WTC11 (cell line): Measurements from ENCODE around the gene HAND2. TPM values are rescaled to one million over a fixed set of nuclear protein-coding genes. Genes with fewer than 3 reads are reported as not detected.

Experiments used
- ATAC-seq: fragments of 200-7000 bp; cut with Tn5 transposase; 2 replicates; pipeline ENCODE4 v1.10.0; 2021; ENCODE audit warnings: mild to moderate bottlenecking, moderate library complexity
- CTCF ChIA-PET: fragments of 300-600 bp; sonication (Branson Sonifier 250); formaldehyde crosslinking; loops from one replicate; lab custom pipeline; 2021; ENCODE audit warnings: antibody characterized with exemption; lab: Charles Lee
- POLR2A ChIA-PET: fragments of 350-600 bp; sonication (Branson Sonifier 250); formaldehyde crosslinking; loops from one replicate; lab custom pipeline; 2021; ENCODE audit warnings: antibody characterized with exemption; lab: Charles Lee
- DNase-seq: peaks from one replicate; pipeline ENCODE4 v3.0.0; 2021; ENCODE audit warnings: low spot score
- H3K27ac Mint-ChIP-seq: 2 replicates; pipeline ENCODE4 v1.8.0; 2021; ENCODE audit warnings: mixed read lengths
- H3K27me3 Mint-ChIP-seq: 2 replicates; pipeline ENCODE4 v1.8.0; 2021; ENCODE audit warnings: low read depth, mild to moderate bottlenecking, moderate library complexity, mixed read lengths
- H3K36me3 Mint-ChIP-seq: 2 replicates; pipeline ENCODE4 v1.8.0; 2021; ENCODE audit warnings: mixed read lengths
- H3K4me1 Mint-ChIP-seq: 2 replicates; pipeline ENCODE4 v1.8.0; 2022; ENCODE audit warnings: mixed read lengths
- H3K4me3 Mint-ChIP-seq: 2 replicates; pipeline ENCODE4 v1.8.0; 2021; ENCODE audit warnings: mild to moderate bottlenecking, moderate library complexity, mixed read lengths
- H3K9me3 Mint-ChIP-seq: 2 replicates; pipeline ENCODE4 v1.8.0; 2021; ENCODE audit warnings: mixed read lengths
- FOXK1 ChIP-seq: sonication (generic); formaldehyde crosslinking; IDR thresholded peaks from 2 replicates; pipeline ENCODE4 v1.8.0; 2022; ENCODE audit warnings: mild to moderate bottlenecking, moderate library complexity, missing genetic modification reagents
- PRDM15 ChIP-seq: sonication (generic); formaldehyde crosslinking; IDR thresholded peaks from 2 replicates; pipeline ENCODE4 v1.8.0; 2022; ENCODE audit warnings: missing genetic modification reagents
- TCF7 ChIP-seq: sonication (generic); formaldehyde crosslinking; IDR thresholded peaks from 2 replicates; pipeline ENCODE4 v1.8.0; 2022; ENCODE audit warnings: mild to moderate bottlenecking, low read depth, missing genetic modification reagents, moderate library complexity
- total RNA-seq: library from RNA; stranded (reverse); gene quantifications from 3 replicates; pipeline ENCODE4 v1.2.3, GENCODE V29; 2021
- TF ChIP-seq, protein P1 (sequence below): sonication (generic); formaldehyde crosslinking; IDR thresholded peaks from 2 replicates; pipeline ENCODE4 v1.8.0; 2023; ENCODE audit warnings: missing genetic modification reagents, mild to moderate bottlenecking, borderline replicate concordance
- TF ChIP-seq, protein P2 (sequence below): sonication (generic); formaldehyde crosslinking; conservative IDR thresholded peaks from 2 replicates; pipeline ENCODE4 v1.8.1; 2023; ENCODE audit warnings: mild to moderate bottlenecking, low read depth, missing genetic modification reagents, moderate library complexity
- TF ChIP-seq, protein P3 (sequence below): sonication (generic); formaldehyde crosslinking; IDR thresholded peaks from 2 replicates; pipeline ENCODE4 v1.8.1; 2023; ENCODE audit warnings: mild to moderate bottlenecking, missing genetic modification reagents
- TF ChIP-seq, protein P4 (sequence below): sonication (generic); formaldehyde crosslinking; conservative IDR thresholded peaks from 2 replicates; pipeline ENCODE4 v1.8.1; 2022; ENCODE audit warnings: mild to moderate bottlenecking, missing genetic modification reagents

HAND2 gene
- total RNA-seq, 1 experiment from 2014 or later, result 0.13 TPM

- TF ChIP-seq, protein P1, sequence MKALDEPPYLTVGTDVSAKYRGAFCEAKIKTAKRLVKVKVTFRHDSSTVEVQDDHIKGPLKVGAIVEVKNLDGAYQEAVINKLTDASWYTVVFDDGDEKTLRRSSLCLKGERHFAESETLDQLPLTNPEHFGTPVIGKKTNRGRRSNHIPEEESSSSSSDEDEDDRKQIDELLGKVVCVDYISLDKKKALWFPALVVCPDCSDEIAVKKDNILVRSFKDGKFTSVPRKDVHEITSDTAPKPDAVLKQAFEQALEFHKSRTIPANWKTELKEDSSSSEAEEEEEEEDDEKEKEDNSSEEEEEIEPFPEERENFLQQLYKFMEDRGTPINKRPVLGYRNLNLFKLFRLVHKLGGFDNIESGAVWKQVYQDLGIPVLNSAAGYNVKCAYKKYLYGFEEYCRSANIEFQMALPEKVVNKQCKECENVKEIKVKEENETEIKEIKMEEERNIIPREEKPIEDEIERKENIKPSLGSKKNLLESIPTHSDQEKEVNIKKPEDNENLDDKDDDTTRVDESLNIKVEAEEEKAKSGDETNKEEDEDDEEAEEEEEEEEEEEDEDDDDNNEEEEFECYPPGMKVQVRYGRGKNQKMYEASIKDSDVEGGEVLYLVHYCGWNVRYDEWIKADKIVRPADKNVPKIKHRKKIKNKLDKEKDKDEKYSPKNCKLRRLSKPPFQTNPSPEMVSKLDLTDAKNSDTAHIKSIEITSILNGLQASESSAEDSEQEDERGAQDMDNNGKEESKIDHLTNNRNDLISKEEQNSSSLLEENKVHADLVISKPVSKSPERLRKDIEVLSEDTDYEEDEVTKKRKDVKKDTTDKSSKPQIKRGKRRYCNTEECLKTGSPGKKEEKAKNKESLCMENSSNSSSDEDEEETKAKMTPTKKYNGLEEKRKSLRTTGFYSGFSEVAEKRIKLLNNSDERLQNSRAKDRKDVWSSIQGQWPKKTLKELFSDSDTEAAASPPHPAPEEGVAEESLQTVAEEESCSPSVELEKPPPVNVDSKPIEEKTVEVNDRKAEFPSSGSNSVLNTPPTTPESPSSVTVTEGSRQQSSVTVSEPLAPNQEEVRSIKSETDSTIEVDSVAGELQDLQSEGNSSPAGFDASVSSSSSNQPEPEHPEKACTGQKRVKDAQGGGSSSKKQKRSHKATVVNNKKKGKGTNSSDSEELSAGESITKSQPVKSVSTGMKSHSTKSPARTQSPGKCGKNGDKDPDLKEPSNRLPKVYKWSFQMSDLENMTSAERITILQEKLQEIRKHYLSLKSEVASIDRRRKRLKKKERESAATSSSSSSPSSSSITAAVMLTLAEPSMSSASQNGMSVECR (CRISPR knock-in tag), result no peak
- TF ChIP-seq PRDM15 (CRISPR knock-in tag) (no peak), FOXK1 (CRISPR knock-in tag) (no peak), TCF7 (CRISPR knock-in tag) (no peak)
- TF ChIP-seq, protein P2, sequence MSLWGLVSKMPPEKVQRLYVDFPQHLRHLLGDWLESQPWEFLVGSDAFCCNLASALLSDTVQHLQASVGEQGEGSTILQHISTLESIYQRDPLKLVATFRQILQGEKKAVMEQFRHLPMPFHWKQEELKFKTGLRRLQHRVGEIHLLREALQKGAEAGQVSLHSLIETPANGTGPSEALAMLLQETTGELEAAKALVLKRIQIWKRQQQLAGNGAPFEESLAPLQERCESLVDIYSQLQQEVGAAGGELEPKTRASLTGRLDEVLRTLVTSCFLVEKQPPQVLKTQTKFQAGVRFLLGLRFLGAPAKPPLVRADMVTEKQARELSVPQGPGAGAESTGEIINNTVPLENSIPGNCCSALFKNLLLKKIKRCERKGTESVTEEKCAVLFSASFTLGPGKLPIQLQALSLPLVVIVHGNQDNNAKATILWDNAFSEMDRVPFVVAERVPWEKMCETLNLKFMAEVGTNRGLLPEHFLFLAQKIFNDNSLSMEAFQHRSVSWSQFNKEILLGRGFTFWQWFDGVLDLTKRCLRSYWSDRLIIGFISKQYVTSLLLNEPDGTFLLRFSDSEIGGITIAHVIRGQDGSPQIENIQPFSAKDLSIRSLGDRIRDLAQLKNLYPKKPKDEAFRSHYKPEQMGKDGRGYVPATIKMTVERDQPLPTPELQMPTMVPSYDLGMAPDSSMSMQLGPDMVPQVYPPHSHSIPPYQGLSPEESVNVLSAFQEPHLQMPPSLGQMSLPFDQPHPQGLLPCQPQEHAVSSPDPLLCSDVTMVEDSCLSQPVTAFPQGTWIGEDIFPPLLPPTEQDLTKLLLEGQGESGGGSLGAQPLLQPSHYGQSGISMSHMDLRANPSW, result no peak
- TF ChIP-seq, protein P3, sequence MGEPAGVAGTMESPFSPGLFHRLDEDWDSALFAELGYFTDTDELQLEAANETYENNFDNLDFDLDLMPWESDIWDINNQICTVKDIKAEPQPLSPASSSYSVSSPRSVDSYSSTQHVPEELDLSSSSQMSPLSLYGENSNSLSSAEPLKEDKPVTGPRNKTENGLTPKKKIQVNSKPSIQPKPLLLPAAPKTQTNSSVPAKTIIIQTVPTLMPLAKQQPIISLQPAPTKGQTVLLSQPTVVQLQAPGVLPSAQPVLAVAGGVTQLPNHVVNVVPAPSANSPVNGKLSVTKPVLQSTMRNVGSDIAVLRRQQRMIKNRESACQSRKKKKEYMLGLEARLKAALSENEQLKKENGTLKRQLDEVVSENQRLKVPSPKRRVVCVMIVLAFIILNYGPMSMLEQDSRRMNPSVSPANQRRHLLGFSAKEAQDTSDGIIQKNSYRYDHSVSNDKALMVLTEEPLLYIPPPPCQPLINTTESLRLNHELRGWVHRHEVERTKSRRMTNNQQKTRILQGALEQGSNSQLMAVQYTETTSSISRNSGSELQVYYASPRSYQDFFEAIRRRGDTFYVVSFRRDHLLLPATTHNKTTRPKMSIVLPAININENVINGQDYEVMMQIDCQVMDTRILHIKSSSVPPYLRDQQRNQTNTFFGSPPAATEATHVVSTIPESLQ (CRISPR knock-in tag), result no peak
These were observed 26.5 kb downstream of the HAND2 start (continued) for GRCh38 chr4:173503330-173504180.

DNA sequence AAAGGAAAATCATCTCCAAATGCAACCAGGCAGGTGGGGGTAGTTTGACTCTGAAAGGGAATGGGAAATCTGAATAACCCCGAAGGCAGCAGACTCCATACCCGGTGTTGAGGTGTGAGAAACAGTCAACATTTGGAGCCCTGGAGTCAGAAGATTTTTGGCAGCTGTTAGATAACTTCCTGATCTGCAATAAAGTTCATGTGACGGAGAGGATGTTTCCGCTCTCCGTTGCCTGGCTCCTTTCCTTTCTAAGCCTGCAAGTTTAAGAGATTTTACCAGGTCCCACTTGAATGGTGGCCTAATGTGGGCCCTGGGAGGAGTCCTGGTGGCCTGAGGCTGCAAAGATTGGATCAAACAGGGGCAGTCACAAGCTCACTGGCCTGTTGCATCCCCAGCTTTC lies 27.7 kb downstream of the HAND2 start:
- ChIA-PET POLR2A (no interaction called here), CTCF (interaction anchor here (1.0 to 2.2 kb wide), 5 partner anchors 8 to 298 kb away, joined by 3 to 11 read pairs (median 4); no protein-coding TSS in a partner anchor)
- Mint-ChIP-seq H3K36me3 (no peaks in the 10 kb centered on the region), H3K27me3 (peaks cover 100% of the 10 kb centered on the region), H3K9me3 (no peaks in the 10 kb centered on the region), H3K27ac (no peak overlapping the region), H3K4me1 (peaks cover 45% of the 10 kb centered on the region), H3K4me3 (peak overlapping the region; percentile 47)
- DNase-seq (no peak), ATAC-seq (no peak)
- TF ChIP-seq, protein P4, sequence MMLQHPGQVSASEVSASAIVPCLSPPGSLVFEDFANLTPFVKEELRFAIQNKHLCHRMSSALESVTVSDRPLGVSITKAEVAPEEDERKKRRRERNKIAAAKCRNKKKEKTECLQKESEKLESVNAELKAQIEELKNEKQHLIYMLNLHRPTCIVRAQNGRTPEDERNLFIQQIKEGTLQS (CRISPR knock-in tag), result no peak
